Measurements from ENCODE around the gene KCTD8.

DNA sequence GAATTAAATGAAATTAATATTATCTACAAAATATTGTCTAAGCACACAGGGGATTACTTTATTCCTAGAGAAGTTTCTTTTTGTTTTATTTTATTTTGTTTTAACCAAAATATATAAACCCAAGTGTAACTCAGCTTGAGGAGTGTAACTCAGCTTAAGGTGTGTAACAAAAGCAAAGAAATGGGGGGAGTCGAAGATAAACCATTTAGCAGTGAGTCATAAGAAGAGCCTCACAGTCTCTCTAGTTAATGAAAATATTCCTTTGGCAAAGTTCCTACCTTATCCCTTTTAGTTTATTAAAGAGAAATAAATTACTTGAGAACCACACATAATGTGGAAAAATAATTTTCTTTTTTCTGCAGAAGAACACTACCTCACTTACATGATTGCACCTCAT is 261.8 kb downstream of the KCTD8 start:
- TF ChIP-seq POLR2AphosphoS5 (IDR thresholded peaks at IDR 0.05; ENCODE audit: low read depth, low read length) (no peak), SIN3A (IDR thresholded peaks at IDR 0.05; ENCODE audit: borderline replicate concordance, insufficient read depth, low read depth, low read length) (no peak)
- TF ChIP-seq, protein P1, sequence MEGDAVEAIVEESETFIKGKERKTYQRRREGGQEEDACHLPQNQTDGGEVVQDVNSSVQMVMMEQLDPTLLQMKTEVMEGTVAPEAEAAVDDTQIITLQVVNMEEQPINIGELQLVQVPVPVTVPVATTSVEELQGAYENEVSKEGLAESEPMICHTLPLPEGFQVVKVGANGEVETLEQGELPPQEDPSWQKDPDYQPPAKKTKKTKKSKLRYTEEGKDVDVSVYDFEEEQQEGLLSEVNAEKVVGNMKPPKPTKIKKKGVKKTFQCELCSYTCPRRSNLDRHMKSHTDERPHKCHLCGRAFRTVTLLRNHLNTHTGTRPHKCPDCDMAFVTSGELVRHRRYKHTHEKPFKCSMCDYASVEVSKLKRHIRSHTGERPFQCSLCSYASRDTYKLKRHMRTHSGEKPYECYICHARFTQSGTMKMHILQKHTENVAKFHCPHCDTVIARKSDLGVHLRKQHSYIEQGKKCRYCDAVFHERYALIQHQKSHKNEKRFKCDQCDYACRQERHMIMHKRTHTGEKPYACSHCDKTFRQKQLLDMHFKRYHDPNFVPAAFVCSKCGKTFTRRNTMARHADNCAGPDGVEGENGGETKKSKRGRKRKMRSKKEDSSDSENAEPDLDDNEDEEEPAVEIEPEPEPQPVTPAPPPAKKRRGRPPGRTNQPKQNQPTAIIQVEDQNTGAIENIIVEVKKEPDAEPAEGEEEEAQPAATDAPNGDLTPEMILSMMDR (IDR thresholded peaks at IDR 0.05), result no peak
